Measurements from ENCODE around the gene HOXB8.
A peak's percentile ranks its signal among the peaks of the same experiment; 100 is the strongest.

HOXB8 gene

DNA sequence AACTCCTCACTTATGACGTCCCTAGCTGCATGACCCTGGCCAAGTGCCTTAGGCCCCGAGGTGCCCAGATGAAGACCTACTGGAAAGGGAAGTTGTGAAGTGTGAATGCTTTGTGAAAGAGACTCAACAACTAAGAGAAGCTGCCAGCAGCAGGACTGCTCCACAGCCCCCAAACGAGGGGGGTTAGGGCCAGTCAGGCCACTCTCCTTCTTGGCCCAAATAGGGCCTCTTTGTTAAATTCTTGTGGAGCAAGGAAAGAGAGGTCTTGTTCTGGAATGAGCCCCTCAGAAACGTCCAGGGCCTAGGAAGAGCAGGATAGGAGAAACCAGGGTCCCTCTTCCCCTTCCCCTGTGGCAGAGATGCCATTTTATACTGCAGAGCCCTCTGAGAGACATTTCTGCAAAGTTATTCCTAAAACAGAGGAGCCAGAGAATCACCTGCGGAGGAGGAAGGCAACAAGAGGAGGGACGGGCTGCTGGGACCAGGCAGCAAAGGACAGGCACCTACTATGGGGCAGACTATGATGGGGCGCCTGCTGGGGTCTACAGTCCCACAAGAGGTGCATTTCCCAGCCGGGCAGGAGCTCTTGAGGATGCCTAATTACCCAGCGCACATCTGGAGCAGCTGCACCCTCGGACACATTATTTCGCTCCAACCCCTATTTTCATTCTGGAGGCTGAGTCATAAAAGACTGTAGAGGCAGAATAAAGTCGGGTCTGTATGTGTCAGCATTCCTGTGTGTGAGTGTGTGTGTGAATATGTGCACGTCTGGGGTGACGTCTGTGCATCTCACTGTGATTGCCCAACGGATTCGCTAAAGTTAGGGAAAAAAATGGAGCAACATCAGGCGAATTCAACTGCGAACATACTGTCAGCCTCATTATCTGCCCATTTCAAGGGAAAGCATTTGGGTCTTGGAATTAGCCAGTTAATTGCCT is 22.5 kb upstream of the HOXB8 start:
- DNase-seq, result no peak

DNA sequence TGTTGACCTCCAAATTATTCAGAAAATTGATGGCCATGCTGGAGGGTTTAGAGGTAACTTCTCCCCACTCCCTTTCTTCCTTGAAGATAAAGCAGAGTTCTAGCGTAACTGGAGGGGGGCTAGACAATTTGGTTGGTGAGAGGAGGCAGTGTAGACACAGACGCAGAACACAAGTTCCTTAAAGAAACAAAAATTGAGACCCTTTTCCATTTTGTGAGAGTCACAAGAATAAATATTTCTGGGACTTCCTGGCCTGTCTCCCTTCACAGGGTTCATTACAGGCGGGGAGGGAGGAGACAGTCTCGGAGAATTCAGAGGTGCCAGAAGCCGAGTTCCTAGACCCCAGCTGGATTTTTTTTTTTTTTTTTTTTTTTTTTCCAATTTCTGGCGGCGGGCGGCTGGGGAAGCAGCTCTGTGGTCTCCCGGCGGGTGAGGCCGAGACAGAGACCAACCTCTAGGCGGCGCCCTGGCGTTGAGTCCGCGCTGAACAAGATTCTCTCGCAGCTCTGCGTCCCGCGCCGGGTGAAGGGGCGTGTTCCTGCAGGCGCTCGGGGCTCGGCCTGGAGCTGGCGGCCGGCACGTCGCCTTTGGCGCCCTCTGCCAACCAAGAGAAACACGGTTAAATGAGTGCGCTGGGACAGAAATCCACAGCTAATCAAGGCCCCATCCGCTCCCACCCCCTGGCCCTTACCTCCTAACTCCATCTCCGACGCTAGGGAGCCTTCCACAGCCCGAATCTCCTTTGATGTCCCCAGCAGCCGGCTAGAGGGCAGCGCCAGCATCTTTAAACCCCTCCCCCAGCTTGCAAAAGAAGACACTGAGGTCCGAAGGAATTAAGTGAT is 21.3 kb upstream of the HOXB8 start:
- no peak for DNase-seq

DNA sequence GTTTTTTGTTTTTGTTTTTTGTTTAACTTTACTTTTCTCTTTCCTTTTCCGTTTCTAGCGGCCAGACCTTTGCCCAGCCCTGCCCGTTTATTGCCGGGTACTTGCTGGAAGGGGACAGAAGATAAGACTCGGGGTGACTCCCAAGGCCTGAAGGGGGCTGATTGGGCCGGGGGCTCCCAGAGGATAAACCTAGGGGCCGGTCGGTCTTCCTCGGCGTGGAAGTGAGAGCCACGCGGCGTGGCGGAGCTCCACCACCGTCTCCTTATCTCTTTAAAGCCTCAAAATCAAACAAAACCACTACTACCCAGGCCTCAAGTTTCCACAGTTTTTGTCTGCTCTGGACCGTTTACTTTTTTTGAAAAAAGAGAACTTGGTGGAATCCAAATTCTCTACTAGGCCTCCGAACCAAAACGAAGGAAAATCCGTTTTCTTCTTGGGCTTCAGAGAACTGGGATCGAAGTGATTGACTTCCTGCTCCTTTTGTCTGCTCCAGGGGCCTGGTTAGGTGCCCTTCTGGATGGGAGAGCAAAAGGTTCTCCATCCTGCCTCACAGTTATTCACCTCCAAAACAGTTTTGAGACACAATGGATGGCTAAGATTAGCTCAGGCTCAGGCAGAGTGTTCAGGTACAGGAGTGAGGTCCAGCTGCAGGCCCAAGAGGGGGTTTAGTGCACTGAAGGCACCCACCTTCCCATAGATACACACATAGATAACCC is 19.6 kb upstream of the HOXB8 start:
- DNase-seq, result no peak

DNA sequence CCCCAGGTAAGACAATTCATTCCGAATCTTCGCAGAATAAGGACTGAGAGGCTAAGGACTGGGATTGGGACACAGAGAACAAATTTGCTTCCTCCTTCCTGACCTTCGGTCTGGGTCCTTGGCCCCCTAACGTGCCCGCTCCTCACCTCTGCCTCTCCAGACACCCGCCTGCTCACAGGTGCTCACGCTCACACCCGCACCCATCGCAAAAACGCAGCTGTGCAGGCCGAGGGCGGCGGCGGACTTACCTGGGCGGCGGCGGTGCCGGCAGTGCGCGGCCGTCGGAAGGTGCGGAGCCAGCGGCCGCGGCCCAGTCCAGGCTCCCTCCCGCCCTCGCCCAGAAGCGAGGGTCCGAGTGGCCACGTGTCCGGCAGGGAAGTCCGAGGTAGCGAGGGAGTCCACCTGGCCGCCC is 18.2 kb upstream of the HOXB8 start:
- no peak for DNase-seq

DNA sequence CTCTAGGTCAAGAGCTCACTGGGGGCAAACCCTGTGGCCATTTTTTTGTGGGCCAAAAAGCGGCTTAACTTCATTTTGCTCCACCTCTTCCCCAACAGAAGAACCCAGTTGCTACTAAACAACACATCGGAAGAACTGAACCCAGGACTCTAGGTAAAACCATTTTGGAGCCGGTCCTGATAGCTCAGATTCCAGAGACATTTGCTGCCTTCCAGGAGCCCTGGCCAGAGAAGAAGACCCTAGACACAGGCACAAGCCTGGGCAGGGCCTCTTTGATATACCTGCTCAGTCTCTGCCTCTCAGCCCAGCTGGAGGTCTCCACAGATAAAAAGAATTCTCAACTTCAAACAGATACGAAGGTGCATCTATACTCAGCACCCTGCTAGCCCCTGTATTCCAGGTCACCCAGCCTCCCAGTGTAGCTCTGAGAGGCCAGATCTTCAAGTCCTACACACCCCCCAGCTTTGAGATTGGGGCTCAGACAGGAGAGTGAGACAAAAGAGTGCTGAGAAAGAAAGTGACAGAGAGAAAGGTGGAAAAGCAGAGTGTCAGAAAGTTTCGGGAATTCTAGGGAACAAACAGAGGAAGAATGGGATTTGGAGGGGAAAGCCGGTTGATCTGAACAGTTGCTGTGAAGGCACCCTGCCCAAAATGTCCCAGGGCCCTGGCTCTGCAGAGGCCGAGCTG is 17.6 kb upstream of the HOXB8 start:
- DNase-seq, result no peak

DNA sequence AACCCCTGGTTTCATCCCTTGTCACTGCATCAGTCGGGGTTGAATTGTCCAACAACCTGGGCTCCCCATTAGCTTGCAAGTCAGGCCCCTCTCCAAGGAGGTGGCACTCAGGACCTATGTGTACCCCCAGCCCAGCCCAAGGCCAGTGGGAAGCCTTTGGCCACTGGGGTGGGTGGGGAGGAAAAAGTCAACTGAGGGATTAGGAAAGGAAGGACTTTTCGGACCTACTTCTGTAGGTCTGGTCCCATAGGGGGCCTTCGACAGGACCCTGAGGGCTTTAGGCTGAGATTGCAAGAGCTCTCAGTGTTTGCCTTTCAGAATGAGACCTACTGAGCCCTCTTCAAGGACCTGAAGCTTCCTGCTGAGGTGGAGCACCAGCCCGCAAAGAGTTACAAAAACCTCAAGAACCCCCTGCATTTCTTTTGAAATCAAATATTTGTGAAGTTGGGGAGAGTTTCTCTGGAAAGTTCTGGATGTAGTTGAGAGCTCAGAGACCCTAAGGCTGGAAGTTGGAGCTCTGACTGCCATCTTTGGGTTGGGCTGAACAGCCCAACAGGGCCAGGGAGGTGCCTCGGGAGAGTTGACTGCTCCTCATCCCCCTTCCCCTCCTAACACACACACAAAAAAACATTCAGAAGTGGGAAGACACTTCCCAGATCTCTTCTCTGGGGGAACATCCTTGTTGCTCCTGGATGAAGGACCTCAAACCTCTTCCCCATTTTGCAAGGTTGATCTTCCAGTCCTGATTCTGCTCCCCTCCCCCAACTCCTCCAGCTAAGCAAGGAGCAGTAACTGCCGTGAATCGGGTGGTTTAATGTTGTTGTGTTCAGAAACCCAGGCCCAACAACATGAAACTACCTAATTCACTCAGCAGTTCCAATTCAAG is 16.8 kb upstream of the HOXB8 start:
- no peak for DNase-seq

DNA sequence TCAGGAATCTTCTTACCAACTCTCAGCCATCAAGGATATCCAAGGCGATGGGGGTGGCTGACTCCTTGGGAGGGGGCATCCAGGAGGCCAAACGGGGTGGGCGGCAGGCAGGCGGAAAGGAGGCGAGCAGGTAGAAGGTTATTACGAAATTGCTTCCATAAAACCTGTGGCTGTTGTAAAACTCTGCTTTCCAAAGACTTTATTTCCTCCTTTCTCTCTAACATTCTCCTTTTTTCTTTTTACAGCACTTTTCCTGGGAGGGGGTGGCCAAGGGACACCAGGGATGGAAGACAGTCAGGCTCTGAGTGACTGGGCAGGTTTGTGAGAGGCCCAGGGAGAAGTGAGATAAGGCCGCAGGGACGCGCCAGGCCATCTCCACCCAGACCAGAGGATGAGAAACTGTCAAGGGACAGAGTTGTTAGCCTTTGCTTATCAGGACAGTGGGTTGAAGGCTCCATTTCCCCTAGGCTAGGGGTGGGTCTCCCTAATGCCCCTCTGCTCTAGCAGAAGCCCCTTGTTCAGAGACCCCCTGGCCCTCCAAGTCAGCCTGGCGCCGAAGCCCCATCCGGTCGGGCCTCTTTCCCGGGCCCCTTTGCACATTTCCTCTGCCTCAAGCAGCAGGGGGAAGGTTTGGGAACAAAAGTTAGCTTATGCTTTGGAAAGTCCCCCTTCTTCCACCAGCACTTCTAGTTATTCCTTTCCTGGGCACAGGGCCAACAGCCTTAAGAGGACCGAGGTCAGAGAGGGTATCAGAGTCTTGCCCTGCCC is 16.0 kb upstream of the HOXB8 start:
- DNase-seq, result no peak

DNA sequence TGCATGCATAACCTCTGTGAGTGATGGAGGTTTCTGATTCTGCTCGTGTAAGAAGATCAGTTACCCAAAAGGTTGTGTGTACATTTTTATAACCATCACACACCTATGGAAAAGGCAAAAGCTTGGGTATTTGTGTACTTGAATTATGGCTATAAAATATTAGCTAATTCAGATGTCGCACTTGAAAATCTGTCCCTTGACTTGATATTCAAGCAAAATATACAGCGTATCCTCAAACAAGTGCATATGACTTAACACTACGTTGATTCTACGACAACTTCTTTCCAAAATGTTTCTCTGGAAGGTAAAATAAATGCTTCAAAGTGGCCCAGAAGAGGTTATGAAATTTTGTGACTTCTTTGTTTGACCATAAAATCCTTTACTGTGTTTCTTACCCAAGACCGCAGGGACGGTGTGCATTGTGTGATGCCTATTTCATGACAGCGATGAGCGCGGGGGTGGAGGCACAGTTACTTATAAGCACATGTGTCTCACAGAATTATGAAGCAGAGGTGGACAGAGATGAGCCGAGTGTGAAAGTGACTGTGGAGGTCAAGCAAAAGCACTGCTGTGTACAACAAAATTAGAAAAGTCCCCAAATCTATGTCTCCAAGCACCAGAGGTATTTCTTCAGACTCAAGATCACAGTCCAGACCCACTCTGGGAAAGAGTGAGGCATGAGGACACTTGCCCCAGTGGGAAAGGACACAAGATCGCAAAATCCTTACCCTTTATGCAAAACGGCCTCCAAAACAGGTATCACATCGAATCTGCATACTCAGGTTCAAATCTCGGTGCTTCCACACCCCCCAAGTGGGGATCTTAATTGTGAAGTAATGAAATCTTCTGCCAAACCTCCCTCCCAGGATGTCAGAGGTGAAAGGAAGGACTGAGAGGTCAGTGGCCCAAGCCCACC is 15.2 kb upstream of the HOXB8 start:
- DNase-seq, result no peak

DNA sequence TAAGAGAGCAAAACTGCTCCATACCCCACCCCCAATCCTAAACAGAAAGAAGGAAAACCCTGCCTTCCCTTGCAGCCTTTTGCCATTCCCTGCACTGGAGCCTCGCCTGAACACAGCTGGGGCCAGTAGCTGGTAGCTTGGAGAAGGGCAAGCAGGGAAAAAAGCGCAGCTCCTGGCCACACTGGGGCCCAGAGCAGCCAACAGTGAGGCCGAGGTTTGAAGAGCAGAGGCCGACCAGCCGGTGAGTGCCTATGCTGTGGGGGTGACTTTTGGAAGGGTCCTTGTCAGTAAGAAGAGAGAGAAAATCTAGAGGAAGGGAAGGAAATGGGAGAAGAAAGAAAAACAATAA is 14.3 kb upstream of the HOXB8 start:
- no peak for DNase-seq

DNA sequence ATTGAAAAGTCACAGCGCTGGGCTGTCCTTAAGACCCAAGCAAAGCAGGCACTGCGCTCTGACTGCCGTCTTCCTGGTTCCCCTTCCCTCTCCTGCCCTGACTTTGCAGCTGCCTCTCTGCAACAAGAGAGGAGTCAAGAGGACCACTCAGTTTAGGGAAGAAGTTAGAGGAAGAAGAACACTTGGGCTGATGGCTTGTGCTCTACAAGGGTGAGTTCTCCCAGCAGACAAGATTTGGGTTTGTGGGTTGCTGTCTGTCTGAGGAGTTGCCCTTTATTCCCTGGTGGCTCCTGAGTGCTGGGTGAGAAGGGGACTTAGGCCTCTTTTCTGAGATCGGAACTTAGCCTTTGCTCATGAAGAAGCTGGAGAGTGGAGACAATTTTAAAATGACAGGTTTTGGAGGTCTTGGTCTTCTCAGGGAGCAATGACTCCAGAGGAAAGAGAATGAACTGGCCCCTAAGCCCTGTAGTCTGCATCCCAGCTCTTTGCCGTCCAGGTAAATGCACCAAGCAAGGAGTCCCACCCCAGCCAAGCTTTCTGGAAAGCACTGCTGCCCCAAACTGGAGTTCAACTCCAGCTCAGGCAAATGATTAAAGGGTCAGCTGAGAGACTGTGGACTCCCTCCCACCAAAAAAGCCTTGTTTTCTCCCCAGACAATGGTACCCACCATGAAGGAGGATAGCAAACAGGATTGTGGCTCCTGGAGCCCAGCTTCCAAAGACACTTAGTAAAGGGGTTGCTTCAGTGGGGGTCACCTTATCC is 13.7 kb upstream of the HOXB8 start:
- DNase-seq, result no peak

DNA sequence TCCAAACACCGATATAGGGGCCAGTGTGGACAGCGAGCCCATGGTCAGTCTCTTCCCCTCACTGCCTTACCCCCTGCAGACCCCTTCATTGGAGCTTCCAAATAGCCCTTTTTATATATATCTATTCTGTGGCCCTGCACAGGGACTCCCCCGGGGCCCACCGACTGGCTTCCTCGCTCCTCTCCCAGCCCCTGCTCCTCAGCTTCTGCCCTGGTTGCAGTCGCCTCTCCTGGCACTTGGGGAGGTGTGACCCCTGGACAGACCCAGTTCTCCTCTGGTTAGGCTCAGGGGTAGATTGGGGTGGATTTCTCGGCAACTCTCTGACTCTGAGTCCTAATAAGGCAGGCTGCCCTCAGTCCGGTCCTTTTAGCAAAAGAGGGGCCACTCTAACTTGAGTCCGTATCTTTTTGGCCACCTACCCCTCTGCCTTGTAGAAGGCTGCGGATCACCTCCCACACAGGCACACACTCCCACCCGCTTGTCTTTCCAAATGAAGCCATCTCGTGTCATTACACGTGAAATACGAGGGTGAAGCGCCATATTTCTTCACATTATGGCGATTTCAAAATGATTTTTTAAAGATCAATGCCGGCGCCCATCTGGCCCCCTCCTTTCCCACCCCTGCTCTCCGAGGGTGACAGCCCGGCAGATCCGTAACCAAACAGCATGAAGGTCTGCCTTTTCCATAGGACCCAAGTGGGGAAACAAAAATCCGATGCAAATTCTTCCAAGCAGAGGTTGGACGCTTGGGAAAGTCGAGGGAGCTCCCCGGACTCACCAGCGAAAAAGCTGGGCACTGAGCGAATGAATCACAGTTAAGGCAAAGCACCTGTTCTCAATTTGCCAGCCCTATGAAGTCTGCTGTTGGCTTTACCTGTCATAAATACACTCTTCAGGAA is 12.8 kb upstream of the HOXB8 start:
- DNase-seq, result no peak

DNA sequence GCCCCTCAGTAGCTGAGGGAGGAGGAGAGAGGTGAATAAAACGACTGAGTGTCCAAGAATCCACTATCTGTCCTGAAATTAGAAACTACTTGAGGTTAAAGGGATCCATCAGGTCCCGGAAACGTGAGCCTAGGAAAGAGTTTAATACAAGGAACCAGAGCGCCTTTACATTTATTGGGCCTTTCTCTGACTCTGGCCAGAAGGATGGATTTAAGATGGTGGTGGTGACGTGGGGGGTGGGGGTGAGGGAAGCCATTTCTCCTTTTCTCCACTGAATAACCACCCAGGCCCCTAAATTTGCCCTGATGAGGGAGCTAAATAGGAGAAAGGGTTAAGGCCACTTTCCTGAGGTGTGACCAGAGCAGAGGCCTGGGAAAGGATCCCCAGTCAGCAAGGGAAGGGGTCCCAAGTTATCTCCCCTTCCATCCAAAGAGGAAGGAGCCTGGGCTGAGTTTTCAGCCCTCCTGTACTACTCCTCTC is 12.1 kb upstream of the HOXB8 start:
- DNase-seq, result no peak

DNA sequence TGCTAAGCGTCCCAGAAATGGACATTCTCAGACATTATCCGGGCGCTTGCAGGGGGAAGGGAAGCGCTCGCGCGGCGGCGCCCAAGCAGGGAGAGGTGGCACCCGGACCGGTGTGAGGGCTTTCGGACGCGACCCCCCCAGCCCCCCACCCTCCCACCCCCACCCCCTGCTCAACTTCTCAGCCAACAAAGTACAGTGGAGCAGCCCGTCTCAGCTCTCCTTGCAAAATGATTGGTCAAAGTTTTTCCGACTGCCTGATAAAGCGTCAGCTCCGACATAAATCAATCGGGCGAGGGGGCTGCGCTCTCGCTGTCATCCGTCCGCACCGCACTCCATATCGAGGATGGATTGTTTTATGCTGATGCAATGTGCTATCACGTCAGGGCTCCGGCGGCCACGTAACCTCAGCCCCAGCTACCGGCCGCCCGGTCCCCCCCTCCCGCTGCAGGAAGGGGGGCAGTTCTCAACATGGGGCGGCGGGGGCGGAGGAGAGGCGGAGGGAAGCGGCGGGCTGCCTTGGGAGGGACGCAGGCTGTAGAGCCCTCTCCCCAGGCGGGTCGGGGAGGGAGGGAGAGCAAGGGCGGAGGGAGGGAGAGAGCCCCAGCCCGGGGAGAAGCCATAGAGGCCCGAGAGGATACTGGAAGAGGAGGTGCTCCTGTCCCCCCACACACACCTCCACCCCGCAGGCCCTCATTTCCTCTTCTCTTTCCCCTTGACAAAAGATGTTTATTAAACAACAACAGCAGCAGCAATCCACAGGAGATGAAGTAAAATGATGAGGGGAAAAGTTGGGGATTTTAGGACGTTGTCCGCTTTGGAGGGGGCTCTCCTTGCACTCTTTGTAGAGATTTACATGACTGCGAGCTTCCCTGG is 11.4 kb upstream of the HOXB8 start, which contains the start of gene HOXB9:
Gene HOXB9, minus strand, starts transcription at position 114 of the 873 bp plus-strand sequence. Its CDS starts 89 bp downstream, at position 25.
- DNase-seq, result peak; percentile 20

DNA sequence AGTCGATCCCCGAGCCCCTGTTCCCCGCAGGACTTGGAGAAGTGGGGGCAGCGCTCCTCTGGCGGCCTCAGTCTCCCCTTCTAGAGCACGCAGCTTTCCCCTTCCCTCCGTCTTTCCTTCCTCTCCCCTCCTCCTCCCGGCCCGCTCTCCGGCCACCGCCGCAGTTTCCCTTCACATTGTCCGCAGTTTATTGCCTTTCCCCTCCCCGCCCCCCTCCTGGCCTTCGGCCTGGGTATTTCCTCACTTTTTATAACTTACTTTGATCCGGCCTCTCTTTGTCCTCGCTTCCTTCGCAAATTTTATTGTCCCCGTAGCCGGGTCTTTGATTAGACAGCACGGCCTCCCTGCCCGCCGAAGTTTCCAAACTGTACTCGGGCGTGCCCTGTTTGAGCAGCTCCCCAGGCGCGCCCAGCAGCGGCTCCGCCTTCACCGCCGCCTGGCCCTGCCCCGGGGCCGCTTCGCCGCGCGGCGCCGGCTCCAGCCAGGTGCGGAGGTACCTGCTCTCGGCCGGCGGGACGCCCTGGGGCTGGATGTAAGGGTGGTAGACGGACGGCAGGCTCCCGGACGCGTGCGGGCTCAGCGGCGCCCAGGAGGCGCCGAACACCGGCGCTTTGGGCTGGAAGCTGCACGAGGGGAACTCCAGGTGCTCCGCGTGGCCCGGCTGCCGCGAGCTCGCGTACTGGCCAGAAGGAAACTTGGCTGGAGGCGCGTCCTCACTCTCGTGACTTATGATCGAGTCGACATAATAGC is 10.6 kb upstream of the HOXB8 start:
- no peak for DNase-seq

All from DMS79 (cell line).